ENCODE results near the gene COL19A1.
A peak's percentile ranks its signal among the peaks of the same experiment; 100 is the strongest.

The COL19A1 gene

DNA sequence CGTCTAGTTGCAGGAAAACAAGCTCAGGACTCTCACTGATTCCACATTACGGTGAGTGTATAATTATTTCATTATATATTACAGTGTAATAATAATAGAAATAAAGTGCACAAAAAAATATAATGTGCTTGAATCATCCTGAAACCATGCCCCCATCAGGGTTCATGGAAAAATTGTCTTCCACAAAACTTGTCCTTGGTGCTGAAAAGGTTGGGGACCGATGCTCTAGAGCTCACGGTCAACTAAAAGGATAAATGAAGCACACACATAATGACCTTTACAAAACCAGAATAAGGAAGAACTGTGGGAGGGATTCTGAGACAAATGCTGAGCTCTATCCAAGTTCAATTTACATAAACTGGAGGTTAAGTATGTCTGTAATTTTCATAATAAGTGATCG lies 194.3 kb downstream of the COL19A1 start:
- no peak for DNase-seq

DNA sequence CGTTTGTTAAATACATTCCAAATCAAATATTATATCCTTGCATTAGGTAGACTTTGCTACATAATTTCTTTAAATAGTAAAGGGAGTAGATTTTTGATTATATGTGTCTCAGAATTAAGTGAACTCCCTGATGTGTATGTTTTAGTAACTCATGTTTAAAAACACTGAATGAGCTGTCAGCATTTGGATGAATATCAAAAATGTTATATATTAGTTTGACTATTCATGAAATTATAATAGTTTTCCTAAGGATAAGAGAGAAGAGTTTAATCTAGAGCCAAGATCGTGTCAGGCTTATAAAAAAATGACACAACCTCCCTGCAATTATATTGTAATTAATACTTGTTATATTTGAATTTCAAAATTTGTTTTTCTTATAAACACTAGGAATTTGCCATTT lies 195.2 kb downstream of the COL19A1 start:
- no peak for DNase-seq

DNA sequence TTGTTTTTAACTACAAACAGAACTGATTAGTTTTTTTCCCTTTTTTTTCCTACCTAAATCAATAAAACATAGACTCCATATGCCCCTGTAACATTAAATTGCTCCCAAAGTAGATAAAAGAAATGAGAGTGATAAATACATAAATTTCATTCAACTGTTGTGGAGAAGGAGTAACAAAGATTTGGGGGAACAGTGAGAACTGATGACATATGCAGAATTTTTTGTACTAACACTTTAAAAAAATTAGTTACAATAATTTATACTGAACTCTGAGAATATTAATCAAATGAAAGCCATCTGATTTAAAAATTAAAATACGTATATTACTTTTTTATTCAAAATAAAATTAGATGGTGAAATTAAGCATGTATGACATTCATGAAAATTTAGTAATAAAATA lies 195.7 kb downstream of the COL19A1 start:
- no peak for DNase-seq

DNA sequence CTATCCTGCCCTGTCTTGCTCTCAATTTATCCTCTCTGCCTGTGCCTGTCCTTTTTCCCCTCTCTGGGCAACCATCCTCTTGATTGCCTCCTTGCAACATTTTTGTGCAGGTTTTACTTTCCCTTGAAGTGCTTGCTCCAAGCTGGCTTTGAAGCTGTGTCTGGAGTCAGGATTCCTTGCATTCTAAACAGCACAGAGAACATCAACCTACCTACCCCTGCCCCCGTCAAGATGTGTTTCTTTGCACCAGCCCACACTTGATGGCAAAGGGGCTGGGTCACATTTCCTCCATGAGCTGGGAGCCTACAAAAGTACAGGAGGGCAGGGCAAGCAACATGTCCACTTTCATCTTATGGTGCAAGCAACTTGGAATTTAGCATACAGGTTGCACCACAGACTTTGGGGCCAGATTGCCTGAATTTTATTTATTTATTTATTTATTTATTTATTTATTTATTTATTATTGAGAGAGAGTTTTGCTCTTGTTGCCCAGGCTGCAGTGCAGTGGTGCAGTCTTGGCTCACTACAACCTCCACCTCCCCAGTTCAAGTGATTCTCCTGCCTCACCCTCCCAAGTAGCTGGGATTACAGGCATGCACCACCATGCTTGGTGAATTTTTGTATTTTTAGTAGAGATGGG lies 206.3 kb downstream of the COL19A1 start:
- no peak for DNase-seq

DNA sequence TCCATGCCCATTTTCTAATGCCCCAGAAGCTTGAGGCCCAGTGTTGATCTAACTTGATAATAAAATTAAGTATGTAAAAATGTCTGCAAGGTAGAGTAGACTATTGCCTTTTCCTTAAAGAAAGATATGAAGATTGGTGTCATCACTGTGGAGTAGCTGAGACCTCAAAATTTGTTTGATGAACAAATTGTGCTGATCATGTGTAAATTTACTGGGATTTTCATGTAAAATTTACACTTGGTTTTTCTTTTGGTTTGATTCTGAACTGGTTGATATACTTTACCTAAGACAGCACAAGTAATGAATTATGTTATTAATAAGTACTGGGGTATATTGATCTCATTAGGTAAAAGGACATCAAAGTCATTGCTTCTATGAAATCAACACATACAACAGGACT lies 207.3 kb downstream of the COL19A1 start:
- no peak for DNase-seq

DNA sequence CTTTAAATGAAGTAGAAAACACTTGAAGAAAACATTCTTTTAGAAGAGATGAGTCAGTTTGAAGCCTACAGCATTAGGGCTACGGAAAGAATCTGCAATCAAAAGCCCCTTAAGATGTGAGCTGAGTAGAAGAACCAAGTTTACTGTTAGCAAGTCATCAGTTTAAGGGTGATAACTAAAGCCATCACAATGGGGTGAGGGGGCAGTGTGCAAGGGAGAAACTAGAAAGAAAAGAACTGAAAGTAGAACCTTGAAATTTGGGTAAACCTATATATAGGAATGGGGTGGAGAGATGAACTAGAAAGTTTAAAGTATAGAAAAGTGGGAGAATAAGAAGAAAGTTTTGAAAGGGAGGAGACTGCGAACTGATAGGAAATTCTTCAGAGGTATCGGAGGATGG lies 212.9 kb downstream of the COL19A1 start:
- no peak for DNase-seq

DNA sequence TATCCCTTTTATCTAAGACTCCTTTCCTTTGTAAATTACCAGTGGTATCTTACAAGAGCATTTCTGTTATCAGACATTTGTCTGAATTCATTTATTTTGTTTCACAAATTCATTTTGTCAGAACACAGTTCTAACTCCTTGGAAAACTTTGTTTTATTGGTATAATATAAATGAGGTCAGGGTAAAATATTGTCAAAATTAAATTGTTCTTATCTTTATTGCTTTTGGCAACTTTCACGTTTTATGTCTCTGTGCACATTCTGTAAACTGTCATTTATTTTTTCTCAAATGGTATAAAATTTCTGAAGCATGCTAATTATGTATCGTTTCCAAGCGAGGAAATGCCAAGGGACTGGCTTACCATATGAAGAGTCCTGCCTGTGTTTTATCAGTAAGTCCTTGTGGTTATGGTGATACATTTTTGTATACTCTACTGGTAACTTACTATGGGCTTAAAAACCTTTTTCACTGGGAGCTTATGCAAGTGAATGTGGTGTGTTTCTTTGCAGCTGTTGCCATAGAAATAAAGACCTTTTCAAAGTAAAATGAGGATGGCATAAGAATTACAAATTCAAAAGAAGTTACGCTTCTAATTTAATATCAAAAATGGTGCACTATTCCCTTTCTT lies 214.2 kb downstream of the COL19A1 start:
- DNase-seq: no peak

DNA sequence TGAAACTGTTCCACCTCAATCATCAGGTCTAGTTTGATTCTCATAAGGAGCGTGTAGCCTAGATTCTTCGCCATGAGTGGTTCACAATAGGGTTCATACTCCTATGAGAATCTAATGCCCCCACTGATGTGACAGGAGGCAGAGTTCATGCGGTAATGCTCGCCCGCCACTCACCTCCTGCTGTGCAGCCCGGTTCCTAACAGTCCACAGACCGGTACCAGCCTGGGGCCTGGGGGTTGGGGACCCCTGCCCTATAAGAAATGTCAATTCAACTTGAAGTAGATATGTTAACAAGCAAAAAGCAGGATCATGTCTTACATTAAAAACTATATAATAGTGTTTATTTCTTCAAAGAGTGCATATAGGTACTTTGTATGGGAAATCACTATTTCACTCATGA lies 216.5 kb downstream of the COL19A1 start:
- no peak for DNase-seq

DNA sequence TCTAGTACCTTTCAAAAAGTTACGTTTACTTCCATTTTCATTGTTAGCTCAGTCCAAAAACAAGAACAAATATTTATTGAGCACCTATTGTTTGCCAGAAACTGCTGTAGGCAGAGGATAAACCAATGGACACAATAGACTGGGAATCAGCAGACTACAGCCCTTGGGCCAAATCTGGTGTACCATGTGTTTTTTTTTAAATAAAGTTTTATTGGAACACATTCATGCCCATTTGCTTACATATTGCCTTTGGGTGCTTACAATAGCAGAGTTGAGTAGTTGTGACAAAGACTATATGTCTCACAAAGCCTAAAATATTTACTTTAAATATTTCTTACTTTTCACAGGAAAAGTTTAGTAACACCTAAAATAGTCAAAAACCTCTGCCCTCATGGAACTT lies 220.4 kb downstream of the COL19A1 start:
- no peak for DNase-seq

DNA sequence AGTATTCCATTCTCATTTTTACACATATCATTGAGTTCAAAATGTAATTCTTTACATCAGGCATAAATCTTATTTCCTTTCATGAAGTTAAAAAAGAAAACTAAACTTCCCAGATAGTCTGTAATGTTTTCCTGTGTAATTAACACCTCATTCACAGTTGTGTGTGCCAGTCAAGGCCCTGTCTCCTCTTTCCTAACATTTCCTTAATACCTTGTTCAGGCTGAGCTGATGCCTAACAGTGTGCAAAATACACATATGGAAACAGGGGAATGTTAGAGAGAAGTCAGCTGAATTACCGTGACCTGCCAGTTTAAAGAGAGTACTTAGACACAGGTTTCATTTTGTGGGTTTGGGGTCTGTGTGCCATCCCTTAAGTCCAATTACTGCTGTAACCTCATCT lies 227.8 kb downstream of the COL19A1 start:
- DNase-seq: no peak

DNA sequence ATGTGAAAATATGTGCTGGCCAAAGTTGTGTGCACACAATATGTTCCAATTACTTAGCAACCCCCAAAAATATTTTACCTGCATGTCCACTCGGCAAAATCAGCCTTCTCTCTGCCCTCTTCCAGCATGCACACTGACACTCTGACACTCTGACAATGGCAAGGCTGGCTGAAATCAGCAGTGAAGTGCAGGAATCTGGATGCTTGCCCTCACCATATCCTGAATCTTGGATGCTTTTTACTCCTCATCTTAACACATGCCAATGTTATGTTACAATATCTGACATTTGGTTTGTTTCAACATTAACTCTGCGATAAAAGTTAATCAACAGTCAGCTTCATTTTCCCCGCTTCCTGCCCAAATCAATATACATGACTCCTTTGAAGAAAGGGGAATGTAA lies 233.4 kb downstream of the COL19A1 start:
- DNase-seq: peak in 1 of 14 donors; percentile 35

DNA sequence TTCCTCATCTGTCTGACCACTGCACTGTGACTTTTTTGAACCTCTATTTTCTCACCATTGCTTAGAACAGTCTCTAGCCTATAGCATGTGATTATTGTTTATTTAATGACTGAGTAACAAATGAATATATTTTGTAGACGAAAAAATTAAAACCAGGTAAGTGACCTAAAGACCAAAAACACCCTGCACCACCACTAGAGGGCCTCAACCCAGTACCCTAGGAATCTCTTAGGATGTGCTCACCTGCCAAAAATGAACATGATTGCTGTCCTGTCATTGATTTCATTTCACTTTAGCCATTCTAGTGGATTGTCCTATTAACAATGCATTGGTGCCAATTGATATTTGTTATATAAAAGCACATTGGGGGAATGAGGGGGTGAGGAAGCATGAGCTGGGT lies 237.4 kb downstream of the COL19A1 start:
- DNase-seq: no peak

DNA sequence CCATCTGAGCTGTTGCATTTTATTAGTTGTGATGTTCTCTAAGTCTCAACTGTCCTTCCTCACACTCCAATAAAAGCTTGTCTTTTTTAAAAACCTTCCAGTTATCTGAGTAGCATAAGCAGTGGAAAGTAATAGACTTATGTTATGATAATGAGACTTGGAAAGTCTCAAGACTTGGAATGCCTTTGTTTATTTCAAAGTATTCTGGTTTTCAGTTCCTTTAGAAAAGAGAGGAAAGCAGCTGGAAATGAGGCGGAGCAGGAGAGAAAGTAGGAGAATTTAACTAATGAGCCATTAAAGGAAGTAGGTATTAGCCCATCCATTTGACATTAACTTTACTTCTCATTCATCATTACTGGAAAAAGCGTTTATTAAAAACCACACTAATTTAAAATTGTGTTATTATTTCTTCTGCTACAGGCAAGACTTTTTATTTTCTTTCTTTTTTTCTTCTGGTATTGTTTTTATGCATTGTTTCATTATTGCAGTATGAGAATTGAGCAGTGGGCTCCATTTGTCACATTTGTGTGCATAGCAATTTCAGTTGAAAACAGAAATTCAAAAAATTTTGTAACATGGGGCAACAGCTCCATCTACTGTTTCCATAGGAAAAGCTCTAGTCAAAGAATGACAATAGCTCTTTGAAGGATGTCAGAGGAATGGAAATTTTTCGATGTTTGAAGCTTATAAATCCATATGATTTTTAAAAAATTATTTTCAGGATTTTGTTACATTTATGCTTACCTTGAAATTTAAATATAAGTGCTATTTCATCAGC lies 241.7 kb downstream of the COL19A1 start:
- DNase-seq: peak in 2 of 14 donors; percentile 7 to 43

DNA sequence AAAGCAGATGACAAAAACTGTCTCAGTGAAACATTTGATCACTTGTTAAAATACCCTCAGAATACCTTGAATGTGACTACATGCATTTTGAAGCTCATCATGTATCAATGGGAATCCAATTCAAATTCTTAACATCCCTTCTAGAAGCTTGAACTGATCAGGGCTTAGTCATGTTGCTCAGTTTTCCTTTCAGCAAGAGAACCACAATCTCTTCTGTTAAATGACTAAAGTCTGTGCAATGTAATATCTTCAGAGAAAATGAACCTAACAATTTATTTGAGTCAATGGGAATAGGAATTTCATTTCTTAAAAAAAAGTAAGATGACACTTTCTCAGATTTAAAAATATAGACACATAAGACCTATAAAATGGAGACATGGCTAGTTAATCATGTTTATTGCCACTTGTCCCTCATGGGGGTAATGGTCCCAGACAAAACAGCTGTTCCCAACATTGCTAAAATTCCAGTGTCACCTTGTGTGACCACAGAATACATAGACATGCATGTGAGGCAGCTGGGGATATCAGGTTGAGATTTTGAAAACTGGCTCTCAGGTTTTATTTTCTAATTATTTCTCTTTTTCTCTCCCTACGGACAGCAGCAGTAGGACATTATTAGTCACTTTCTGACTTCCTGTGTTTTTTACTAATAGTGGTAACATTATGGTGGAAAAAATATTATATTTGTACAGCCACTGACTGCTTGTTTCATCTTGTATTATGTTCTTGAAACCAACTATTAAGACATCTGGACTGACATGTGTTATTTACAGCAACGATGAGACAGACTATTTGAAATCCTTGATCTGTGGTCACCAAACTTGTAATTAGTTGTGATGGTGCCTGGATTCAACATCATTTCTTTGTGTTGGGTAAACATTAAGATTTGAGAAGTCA lies 244.0 kb downstream of the COL19A1 start:
- DNase-seq: no peak

DNA sequence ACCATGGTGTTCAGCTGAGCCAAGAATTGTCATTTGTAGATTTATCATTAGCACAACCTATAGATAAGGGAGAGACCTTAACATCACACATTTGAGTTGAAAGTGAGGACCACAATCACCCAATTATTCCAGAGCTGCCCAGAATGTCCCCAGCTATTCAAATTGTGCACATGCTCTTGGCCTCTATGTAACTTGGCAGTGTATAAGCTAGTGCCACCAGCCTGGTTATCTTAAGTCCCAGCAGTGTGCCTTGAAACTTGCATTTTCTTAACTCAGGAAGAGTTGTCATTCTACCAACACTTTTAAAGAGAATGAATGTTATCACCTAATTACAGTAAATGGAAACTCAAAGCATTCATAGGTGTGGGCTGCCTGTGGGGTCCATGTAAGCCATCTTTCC lies 245.4 kb downstream of the COL19A1 start:
- no peak for DNase-seq

DNA sequence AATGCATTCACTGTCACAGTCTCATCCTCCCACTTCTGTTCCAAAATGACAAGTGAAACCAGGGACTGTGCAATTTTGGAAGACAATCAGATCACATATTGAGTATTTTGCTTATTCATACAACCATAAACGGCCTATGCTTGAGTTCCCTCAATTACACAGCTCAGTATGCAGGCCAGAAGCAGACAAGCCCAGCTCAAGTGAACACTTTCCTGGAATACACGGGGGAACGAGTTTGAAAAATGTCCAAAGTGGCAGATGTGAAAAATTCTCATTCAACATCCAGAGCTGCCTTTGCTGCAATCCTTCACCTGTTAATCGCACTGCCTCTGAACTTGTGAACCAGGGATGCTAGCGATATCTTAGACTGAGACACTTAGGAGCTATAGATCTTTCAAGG lies 246.4 kb downstream of the COL19A1 start:
- DNase-seq: no peak

DNA sequence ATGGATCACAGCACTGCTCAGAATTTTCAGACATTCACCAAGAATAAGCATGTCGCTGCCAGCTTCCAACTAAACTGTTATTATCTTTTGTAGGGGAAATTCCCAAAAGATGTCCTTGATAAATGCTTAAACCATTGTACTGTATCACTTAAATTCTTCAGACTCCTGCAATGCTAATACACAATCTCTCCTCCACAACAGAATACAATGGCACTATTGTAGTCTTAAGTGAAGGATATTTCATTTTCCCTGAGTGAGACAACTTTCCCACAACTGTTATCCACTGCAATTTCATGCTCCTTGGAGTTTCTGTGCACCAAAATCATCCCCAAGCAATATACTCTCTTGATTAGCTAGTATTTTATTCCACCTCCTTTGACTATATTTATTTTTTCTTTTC lies 246.8 kb downstream of the COL19A1 start:
- DNase-seq: no peak

DNA sequence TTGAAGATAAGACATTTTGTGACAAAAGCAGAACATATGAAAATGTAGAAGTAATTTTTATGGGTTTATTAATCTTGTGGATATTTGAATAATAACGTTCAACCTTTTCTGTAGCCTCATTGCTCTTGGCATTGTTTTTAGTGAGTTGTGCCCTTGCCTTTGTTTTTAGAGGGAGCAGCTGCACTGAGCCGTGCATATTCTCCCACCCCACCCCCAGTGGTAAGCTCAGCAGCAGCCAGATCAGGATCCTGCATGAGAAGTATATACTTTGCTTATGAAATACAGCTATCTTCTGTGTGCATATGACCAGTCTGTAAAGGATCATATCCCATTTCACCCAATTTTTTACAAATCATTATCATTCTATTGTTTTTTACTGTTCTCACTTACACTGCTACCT lies 252.3 kb downstream of the COL19A1 start:
- DNase-seq: no peak

DNA sequence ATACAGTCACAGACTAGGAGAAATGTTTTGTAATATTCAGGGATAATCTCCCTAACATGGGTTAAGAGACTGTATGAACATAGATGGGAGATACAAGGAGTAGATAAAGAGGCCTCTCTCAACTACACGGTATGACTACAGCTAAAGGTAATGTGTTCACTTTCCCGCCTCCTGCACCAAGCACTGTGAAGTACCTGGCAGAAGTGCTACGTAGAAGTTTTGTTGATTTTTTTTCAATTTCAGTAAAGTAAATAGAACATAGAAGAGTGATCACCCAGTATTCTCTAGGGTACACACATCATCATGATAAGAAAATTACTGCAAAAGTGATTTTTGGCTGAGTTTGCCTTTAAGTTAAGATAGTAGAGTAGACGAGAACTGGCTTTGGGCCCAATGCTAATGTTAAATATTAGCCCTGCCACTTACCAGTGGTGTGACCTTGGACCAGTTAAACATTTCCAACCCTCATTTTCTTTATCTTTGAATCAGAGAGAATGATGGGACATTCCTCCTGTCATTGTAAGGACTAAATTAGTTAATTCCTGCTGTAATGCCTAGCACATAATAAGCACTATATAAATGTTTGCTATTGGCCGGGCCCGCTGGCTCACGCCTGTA lies 253.0 kb downstream of the COL19A1 start:
- DNase-seq: no peak

DNA sequence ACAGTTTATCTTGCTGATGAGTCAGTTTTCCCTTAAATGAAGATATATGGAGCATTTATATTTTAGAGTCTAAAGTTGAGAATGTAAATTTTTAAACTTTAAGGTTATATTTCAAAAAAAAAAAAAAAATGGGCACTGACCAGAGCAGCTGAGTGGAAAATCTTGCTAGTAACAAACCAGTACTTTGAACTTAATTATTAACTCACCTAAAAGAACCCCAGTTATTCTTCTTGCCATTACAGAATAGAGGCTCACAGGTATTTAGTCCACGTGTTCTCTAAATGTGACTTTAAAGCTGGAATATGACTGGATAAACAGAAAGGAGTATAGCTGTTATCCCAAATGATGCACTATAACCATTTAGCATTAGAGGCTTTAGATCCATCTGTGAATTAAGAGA lies 258.1 kb downstream of the COL19A1 start:
- DNase-seq: no peak

DNA sequence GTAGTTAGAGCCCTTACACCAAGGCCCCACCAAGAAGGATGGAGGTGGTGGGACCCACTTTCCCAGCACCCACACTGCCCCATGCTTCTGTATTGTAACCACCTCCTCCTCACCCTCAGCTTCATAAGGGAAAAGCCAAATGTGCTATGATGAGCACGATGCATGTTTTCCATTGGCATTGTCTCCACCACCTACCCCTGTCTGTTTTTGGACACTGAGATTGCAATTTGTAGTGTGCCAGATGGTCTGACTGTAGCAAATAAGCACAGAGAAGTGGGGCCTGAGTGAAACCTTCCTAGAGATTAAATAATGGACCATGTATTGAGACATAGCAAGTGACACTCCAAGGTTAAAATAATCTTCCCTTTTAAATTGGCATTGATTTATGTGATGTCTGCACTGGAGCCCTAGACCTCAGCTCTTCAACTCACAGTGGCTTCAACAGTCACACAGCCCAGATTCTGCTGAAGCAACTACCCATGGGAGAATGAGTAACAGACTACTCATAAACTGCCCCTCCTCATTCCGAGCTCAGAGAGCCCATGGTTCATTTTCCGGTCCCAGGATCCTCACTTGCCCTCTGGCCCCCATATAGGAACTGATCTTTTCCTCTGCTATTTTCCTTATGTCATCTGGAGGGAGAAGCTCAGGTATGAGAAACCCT lies 258.7 kb downstream of the COL19A1 start:
- DNase-seq: peak in 1 of 14 donors; percentile 85

DNA sequence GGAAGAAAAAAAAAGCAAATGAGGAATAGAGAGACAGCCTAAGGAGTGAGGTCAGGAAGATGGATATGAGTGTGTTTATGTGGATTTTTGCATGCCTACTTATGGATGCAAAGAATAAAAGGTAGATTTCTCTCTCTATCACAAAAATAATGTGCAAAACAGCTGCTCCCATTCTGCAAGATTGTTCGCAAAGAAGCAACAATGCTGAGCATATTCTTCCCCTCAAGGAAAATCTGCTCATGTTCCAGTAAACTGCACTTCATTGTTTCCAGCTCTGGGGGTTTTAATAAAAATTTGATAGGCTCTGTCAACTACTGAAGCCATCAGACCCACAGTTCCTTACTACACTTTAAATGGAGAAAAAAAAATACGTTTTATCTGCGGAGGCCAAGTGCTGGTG lies 259.2 kb downstream of the COL19A1 start:
- no peak for DNase-seq

Data from C1 segment of cervical spinal cord (tissue), 14 donors.